KOPT-K1 (cell line): ENCODE data around the gene UTS2R.
"Not testable (repeated sequence)": the region's sequence is repeated elsewhere in the genome, so short reads cannot be mapped to it uniquely, and the experiment has no call there.

Experiments used
- H3K27ac ChIP-seq: fragments of 200-600 bp; sonication (generic); 2 replicates; pipeline ENCODE4 v1.5.1; 2016; ENCODE audit warnings: antibody characterized with exemption, mild to moderate bottlenecking, low read depth, low read length; ENCODE audit not compliant: poor library complexity, severe bottlenecking
- H3K36me3 ChIP-seq: fragments of 200-600 bp; sonication (generic); 2 replicates; pipeline ENCODE4 v1.5.1; 2017; ENCODE audit warnings: antibody characterized with exemption, mild to moderate bottlenecking, low read length, moderate library complexity; ENCODE audit not compliant: insufficient read depth
- H3K9me3 ChIP-seq: fragments of 200-600 bp; sonication (generic); 2 replicates; pipeline ENCODE4 v1.5.1; 2017; ENCODE audit warnings: antibody characterized with exemption, low read length, mild to moderate bottlenecking; ENCODE audit not compliant: insufficient read depth, poor library complexity, severe bottlenecking

The UTS2R gene

DNA sequence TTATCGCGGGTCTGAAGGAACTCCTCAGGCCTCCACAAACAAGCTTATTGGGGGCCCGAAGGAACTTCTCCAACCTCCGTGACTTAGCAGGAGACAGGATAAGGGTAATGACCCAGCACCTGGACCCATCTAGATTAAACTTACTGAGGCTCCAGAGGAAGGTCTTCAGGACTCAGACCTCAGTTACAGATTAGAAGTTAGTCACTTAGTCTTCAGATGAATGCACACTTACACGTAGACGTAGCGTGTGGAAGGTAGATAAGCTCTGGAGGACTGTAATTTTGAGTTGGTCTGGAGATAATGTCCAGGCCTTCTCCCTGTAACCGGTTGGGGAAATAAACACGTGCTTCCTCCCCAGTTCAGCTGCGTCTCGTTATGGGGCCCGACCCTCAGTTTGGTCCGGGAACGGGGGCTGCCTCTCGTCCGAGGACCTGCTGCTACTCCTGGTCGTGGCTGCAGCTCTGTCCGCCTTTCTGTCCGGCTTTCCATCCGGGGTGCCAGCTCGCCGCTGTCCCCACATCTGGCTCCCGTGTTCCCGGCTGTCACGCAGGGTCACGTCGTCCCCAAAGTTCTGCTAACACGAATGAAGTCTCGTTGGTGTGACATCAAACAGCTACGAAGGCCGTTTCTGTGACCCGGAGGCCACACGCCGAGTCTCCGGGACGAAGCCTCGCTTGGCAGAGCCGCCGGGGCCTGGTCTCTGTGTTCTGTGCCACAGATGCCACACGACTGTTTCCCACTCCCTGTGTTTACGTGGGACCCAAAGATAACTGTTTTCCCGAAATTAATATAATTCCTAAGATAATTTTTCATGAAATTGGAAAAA, 26.2 kb upstream of the UTS2R start:
- Histone ChIP-seq H3K9me3 (peaks cover 6% of the 10 kb centered on the region), H3K27ac (no peak overlapping the region), H3K36me3 (no peaks in the 10 kb centered on the region)

DNA sequence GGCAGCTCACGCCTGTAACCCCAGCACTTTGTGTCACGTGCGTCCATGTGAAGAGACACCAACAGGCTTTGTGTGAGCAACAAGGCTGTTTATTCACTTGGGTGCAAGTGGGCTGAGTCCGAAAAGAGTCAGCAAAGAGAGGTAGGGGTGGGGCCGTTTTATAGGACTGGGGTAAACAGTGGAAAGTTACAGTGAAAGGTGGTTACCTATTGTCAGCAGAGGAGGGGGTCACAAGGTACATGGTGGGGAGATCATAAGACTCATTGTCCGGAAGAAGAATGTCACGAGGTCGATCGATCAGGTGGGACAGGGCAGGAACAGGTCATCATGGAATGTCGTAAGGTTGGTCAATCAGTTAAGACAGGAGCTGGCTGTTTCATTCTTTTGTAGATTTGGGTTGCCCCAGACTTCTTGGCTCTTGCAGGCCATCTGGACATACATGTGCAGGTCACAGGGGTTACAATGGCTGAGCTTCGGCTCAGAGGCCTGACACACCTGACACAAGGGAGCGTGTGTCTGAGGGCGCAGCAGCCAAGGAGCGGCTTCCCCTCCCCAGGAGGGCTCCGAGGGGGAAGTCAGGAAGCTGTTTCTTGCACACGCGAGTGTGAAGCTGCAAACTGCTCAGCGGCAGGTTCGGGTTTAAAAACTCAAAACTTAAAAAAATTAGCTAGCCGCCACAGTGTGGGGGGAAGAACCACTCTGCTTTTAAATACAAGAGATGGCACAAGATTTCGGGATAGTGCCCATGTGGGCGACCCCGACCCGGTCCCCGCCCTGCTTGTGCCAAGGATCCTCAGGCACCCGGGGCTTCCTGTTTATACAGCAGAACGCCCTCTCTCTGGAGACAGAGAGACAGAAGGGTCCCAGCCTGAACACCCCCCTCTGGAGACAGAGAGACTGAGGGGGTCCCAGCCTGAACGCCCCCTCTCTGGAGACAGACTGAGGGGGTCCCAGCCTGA, 24.9 kb upstream of the UTS2R start:
- H3K36me3 ChIP-seq, result no peaks in the 10 kb centered on the region
- no peak overlapping the region for H3K27ac ChIP-seq
- H3K9me3 ChIP-seq, result no peaks in the 10 kb centered on the region

DNA sequence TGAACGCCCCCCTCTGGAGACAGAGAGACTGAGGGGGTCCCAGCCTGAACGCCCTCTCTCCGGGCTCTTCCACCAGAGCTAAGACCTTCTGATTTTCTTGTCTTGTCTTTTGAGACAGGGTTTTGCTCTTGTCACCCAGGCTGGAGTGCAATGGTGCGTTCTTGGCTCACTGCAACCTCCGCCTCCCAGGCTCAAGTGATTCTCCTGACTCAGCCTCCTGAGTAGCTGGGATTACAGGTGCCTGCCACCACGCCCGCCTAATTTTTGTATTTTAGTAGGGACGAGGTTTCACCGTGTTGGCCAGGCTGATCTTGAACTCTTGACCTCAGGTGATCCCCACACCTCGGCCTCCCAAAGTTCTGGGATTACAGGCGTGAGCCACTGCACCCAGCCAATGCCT, 23.6 kb upstream of the UTS2R start:
- not testable (repeated sequence) for H3K9me3 ChIP-seq, H3K27ac ChIP-seq

DNA sequence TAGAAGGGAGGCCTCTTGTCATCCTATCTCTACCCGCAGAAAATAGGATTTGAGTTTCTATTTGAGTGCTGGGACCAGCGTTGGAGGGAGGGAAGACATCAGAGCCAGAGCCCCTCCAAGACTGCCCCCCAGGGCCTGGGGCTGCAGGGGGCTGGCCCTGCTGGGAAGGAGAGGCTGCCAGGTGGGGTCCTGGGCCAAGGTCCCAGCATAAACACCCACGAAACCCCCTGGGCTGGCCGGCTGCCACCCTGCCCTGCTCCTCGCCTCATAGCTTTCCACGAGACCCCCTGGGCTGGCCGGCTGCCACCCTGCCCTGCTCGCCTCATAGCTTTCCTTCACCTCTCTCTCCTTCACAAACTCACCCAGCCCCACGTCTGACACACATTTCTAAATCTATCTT, 23.1 kb upstream of the UTS2R start:
- Histone ChIP-seq H3K27ac (no peak overlapping the region), H3K9me3 (no peaks in the 10 kb centered on the region), H3K36me3 (no peaks in the 10 kb centered on the region)

More for the DNA sequence above, 23.6 kb upstream of the UTS2R start:
- H3K36me3 ChIP-seq, result not testable (repeated sequence)

DNA sequence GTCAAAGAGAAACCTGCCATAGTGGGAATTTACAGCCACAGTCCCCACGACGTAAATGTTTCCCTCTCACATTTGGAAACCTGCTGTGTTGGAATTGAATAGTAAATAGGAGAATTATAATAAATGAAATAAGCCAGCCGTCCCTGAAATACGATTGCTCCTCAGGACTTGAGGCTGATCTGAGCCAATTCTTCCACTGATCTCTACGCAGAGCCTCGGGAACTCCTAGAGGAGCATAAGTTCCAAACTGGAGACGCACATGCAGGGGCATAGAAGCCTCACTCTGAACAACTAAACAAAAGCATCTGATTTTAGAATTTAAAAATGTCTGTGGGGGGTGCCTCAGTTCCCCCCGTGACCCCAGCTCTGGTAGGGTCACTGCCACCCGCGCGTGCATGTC, 22.7 kb upstream of the UTS2R start:
- Histone ChIP-seq H3K36me3 (no peaks in the 10 kb centered on the region), H3K9me3 (no peaks in the 10 kb centered on the region), H3K27ac (no peak overlapping the region)

DNA sequence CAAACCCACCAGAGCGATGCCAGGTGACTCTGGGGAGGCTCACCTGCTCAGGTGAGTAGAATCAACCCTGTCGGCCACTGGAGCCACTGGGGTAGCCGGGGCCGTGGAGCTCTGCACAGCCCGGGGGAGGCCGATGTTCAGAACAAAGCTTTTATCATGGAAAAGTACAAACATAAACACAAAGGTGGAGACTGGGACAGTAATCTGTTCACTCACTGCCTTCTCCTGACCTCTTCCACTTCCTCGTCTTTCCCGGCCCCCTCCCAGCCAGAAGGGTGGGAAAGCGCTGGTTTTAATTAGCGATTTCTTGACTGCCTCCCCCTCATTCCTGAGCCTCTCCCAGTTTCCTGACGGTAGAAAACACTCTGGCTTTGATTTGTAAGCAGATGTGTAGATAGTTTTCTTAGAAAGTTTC, 22.3 kb upstream of the UTS2R start:
- no peak overlapping the region for H3K27ac ChIP-seq
- no peaks in the 10 kb centered on the region for H3K9me3 ChIP-seq
- no peaks in the 10 kb centered on the region for H3K36me3 ChIP-seq

DNA sequence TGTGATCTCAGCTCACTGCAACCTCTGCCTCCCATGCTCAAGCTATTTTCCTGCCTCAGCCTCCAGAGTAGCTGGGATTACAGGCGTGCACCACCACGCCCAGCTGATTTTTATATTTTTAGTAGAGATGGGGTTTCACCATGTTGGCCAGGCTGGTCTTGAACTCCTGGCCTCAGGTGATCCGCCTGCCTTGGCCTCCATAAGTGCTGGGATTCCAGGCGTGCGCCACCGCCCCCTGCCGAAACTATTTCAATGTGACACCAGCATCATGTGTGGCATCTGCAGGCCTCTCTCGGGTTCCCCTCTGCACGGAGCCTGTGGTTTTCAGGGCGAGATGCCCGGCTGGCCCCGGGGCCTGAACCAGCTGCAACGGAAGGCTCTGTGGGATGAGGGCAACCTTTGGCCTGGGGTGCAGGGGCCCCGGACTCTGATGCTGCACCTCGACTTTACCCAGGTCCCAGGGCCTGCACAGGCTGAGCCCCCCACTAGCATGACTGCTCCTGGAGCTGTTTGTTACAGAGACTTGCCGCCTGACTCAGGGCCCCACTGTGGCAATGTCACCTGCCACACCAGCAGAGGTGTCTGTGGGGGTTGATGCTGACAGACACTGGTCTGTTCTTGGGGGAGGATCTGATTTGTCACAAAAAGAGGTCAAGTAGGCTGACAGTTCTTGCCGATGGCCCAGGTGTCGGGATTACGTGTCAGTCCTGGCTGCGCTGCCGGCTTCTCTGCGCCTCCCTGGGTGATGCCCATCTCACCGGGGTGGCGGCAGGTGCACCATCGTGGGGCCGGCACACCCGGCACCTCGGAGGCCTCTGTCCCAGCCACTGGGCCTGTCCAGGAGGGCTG, 21.2 kb upstream of the UTS2R start:
- H3K9me3 ChIP-seq, result no peaks in the 10 kb centered on the region
- H3K27ac ChIP-seq, result no peak overlapping the region
- no peaks in the 10 kb centered on the region for H3K36me3 ChIP-seq

DNA sequence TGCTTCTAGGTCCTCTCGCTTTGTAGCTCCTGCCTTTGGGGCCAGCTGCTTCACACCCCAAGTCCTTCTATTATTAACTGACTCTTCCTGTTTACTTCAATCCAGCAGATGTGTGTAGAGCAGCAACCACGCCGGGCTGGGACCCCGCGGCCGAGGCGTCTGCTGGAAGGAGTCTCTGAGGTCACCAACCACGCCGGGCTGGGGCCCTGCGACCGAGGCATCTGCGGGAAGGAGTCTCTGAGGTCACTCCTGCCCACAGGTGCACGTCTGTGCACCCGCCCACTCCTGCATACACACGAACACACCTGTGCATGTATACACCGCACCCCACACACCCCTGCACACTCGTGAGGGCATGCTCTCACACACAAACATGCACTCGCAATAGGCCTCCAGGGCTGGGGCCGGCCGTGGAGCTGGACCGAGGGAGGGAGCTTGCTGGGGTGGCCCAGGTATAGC, 20.3 kb upstream of the UTS2R start:
- no peaks in the 10 kb centered on the region for H3K9me3 ChIP-seq
- no peak overlapping the region for H3K27ac ChIP-seq
- no peaks in the 10 kb centered on the region for H3K36me3 ChIP-seq

DNA sequence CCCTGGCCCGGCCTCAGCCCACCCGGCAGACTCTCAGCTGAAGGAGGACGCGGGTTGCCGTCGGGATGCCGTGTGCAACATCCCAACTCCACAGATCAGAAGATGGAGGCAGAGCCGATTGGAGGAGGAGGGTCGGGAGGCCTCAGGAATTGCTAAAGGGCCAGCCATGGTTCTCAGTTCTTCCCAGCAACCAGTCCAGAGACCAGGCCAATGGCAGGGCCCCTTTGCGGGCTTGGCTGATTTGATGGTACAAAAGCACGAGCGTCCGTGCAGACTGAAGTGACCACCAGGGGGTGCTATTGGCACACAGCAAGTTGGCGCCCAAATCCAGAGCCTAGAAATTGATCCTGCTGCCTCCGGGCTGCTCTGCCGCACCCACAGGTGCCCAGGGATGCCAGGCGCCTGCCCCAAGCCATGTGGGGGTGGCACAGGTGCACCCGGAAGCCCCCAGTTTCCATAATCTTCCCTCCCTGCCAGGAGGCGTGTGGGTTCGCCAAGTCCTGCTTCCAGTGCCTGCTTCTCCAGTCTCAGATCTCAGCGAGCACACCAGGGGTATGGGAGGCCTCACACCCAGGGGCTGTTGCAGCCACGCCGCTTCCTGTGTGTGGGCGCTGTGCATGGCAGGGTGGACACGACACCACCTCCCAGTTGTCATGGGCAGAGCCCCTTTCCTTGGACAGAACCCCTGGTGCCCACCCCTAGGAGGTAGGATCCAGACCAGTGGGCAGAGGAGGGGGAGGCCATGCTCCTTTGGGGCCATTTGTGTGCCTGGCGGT, 19.7 kb upstream of the UTS2R start:
- no peaks in the 10 kb centered on the region for H3K36me3 ChIP-seq
- no peaks in the 10 kb centered on the region for H3K9me3 ChIP-seq
- H3K27ac ChIP-seq, result no peak overlapping the region

DNA sequence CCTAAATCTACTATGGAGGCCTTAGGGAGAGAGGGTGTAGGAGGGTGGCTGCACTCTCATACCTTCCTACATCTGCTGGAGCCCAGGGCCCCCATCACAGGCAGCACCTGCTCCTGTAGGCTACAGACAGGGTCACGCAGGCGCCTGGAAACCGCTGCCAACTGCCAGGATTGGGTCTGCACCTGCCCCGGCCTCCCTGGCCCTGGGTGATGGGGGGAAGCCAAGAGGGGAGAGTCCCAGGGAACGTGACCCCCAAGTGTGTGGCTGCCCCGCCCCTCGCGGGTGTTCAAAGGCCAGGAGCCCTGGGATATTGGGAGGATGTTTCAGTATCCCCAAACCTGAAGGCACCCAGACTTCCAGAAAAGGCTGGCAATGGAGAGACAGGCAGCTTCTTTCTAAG, 18.1 kb upstream of the UTS2R start:
- Histone ChIP-seq H3K27ac (no peak overlapping the region), H3K36me3 (no peaks in the 10 kb centered on the region), H3K9me3 (no peaks in the 10 kb centered on the region)

DNA sequence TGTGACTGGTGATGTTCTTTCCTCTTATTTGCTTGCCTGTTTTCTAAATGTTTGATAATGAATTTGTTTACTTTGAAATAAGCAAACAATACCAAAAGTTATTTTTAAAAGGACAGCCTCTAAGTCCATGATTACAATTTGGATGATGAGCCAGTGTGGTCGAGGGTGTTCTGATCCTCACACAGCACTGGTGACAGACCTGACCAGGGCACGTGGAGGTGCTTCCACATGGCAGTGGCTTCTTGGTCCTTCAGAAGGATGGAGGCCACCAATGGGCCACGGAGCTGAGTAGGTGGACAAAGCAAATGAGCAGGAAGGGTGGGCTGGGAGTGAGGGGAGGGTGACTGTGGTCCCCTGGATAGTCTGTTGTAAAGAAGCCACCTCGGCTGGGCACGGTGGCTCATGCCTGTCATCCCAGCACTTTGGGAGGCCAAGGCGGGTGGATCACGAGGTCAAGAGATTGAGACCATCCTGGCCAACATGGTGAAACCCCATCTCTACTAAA, 16.7 kb upstream of the UTS2R start:
- no peaks in the 10 kb centered on the region for H3K9me3 ChIP-seq
- H3K27ac ChIP-seq, result no peak overlapping the region
- H3K36me3 ChIP-seq, result no peaks in the 10 kb centered on the region

DNA sequence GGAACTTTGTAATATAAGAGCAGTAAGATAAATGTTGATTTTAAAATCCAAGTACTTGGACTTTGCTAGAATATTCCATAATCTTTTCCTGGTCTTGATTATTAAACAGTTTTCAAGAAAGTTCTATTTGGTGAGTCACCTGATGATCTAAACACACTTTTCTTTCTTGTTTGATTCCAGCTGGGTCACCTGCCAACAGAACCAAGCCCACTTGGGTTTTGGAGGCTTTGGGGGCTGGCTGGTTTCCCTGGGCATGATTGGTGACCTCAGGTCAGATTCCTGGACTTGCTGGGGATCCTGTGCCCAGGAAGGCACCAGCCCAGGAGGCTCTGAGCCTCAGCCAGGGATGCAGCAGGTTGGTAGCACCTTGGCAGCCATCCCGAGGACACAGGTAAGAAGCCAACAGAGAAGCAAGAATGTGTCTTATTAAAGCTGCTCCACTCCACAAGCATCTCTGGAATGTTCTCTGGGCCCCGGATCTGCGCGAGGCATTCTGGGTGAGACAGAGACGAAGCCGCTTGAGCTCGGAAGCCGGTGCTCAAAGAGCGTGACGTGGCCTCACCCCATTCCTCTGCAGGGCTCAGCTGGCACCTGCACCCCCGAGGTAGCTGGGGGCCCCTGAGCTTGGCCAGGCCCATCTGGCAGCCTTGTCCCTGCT, 15.7 kb upstream of the UTS2R start:
- H3K9me3 ChIP-seq, result no peaks in the 10 kb centered on the region
- no peak overlapping the region for H3K27ac ChIP-seq
- no peaks in the 10 kb centered on the region for H3K36me3 ChIP-seq

DNA sequence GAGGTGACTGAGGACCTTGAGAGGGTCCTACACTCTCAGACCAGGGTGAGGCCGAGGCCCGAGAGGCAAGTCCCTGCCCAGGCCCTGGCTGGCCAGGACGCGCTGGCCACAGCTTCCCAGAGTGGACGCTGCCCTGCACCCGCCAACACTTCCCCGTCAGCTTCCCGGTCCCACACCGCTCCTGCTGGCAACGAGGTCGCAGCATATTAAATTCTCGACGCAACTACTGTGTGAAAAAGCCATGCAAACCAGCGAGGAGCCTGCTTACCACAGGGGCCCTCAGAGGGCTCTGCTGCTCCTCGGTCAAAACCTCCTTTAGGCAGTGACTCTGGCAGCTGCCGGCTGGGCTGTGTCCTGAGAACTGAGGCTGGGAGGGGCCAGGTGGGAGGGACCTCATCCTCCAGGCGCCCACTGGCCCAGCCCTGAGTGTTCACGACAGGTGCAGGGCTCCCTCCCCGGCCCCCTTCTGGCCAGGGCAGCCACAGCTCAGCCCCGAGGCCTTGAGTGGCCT, 14.7 kb upstream of the UTS2R start:
- Histone ChIP-seq H3K27ac (no peak overlapping the region), H3K36me3 (no peaks in the 10 kb centered on the region), H3K9me3 (no peaks in the 10 kb centered on the region)
